HepG2 (cell line): ENCODE results near the gene TTLL7. TPM values are rescaled to one million over a fixed set of nuclear protein-coding genes. Genes with fewer than 3 reads are reported as not detected.

Experiments
- ATAC-seq: fragments of 200-7000 bp; cut with Tn5 transposase; 3 replicates; pipeline ENCODE4 v1.9.1; 2020; ENCODE audit warnings: mild to moderate bottlenecking, moderate library complexity
- BruUV-seq: library from RNA; stranded (reverse); fragments of 400-500 nt; replicated peaks from 2 replicates; lab custom pipeline; 2021; lab: Mats Ljungman, UMichigan
- CTCF ChIA-PET: fragments of 300-600 bp; formaldehyde crosslinking; extraction: SDS; loops from one replicate; lab custom pipeline; 2021; ENCODE audit warnings: low total read pairs, inconsistent platforms, low intra/inter-chr PET ratio; lab: Yijun Ruan, JAX
- POLR2A ChIA-PET: fragments of 350-600 bp; sonication (Branson Sonifier 250); formaldehyde crosslinking; loops from one replicate; lab custom pipeline; 2020; ENCODE audit warnings: antibody characterized with exemption, inconsistent platforms; lab: Yijun Ruan, JAX
- DNase-seq: peaks from one replicate; pipeline ENCODE4 v3.0.0-alpha.2; 2015; ENCODE audit warnings: low spot score
- FAIRE-seq: peaks from 3 replicates; lab custom pipeline; 2011; peaks lifted over from hg19 to GRCh38; lab: Jason Lieb, UNC
- H2AFZ ChIP-seq: one replicate; pipeline ENCODE4 v1.6.1; 2011; ENCODE audit warnings: low read length, inconsistent platforms
- H3K27ac ChIP-seq: fragments of 300-600 bp; 3 replicates; pipeline ENCODE4 v1.8.0; 2011; ENCODE audit warnings: mixed run types, mild to moderate bottlenecking, mixed read lengths, low read length, inconsistent platforms; ENCODE audit not compliant: insufficient read depth; ENCODE audit errors: extremely low read length
- H3K27me3 ChIP-seq, 2 experiments: fragments of 200-600 bp in 1 of 2; 2 replicates in 1 of 2; 3 replicates in 1 of 2; pipeline versions ENCODE4 v1.6.0 to v1.8.0; 2011; ENCODE audit warnings: low read length in 2 of 2, mild to moderate bottlenecking in 2 of 2, moderate library complexity in 2 of 2, inconsistent platforms in 1 of 2; ENCODE audit not compliant: insufficient read depth in 2 of 2, control insufficient read depth in 1 of 2
- H3K36me3 ChIP-seq, 2 experiments: fragments of 200-600 bp in 1 of 2; replicated peaks in 1 of 2; 2 replicates in 1 of 2; 3 replicates in 1 of 2; pipeline versions ENCODE4 v1.5.1 to v1.8.0; 2011; ENCODE audit warnings: low read length in 2 of 2, inconsistent platforms in 1 of 2; ENCODE audit not compliant: insufficient read depth in 2 of 2, control insufficient read depth in 1 of 2
- H3K4me1 ChIP-seq: 2 replicates; pipeline ENCODE4 v1.5.1; 2012; ENCODE audit warnings: low read length, inconsistent platforms; ENCODE audit not compliant: insufficient read depth
- H3K4me2 ChIP-seq: 2 replicates; pipeline ENCODE4 v1.6.0; 2011; ENCODE audit warnings: low read depth, low read length, inconsistent platforms
- H3K4me3 ChIP-seq, 3 experiments: fragments of 200-600 bp in 1 of 3; sonication (generic), shearing (Covaris generic) in 1 of 3; replicated peaks in 1 of 3; 2 replicates each; pipeline ENCODE4 v1.5.1; 2011 to 2016; ENCODE audit warnings: low read length in 3 of 3, inconsistent platforms in 2 of 3, low read depth in 2 of 3, mild to moderate bottlenecking in 2 of 3, control low read depth in 1 of 3, mixed read lengths in 1 of 3; ENCODE audit not compliant: insufficient read depth in 1 of 3
- H3K79me2 ChIP-seq: one replicate; pipeline ENCODE4 v1.6.1; 2011; ENCODE audit warnings: low read length, inconsistent platforms; ENCODE audit not compliant: insufficient read depth
- H3K9ac ChIP-seq: 2 replicates; pipeline ENCODE4 v1.6.0; 2011; ENCODE audit warnings: mild to moderate bottlenecking, low read depth, low read length, inconsistent platforms; ENCODE audit not compliant: insufficient read depth
- H3K9me3 ChIP-seq: 2 replicates; pipeline ENCODE4 v1.5.1; 2012; ENCODE audit warnings: mild to moderate bottlenecking, low read length
- H4K20me1 ChIP-seq: 2 replicates; pipeline ENCODE4 v1.6.0; 2011; ENCODE audit warnings: inconsistent platforms, mild to moderate bottlenecking, low read length, moderate library complexity; ENCODE audit not compliant: insufficient read depth
- AGO1 ChIP-seq: fragments of 200-400 bp; formaldehyde crosslinking; IDR thresholded peaks from 2 replicates; pipeline ENCODE4 v1.6.1; 2017; ENCODE audit warnings: mild to moderate bottlenecking, low read depth, low read length, moderate library complexity; ENCODE audit not compliant: poor library complexity, severe bottlenecking
- ARID3A ChIP-seq: IDR thresholded peaks from 2 replicates; pipeline ENCODE4 v1.6.1; 2012; ENCODE audit warnings: low read depth, low read length, improper control_type of control experiment
- ARNTL ChIP-seq: sonication (generic); formaldehyde crosslinking; IDR thresholded peaks from 2 replicates; pipeline ENCODE4 v1.4.0; 2020; ENCODE audit warnings: mild to moderate bottlenecking, missing genetic modification reagents
- FOXA1 ChIP-seq, 2 experiments: fragments of 450-650 bp in 1 of 2; sonication (generic) in 1 of 2; formaldehyde crosslinking in 1 of 2; IDR thresholded peaks; 2 replicates each; pipeline versions ENCODE4 v1.4.0 to v1.6.1; 2016 to 2020; ENCODE audit warnings: missing genetic modification reagents in 1 of 2
- HOXA7 ChIP-seq: sonication (generic); formaldehyde crosslinking; IDR thresholded peaks from 2 replicates; pipeline ENCODE4 v1.8.1; 2022; ENCODE audit warnings: mild to moderate bottlenecking, missing genetic modification reagents, moderate library complexity
- KDM1A ChIP-seq: IDR thresholded peaks from 2 replicates; pipeline ENCODE4 v1.6.1; 2016; ENCODE audit warnings: missing compliant biosample characterization
- MAF1 ChIP-seq: sonication (generic); formaldehyde crosslinking; IDR thresholded peaks from 2 replicates; pipeline ENCODE4 v1.5.0; 2020; ENCODE audit warnings: missing genetic modification reagents, borderline replicate concordance
- NFE2L1 ChIP-seq: sonication (generic); formaldehyde crosslinking; IDR thresholded peaks from 2 replicates; pipeline ENCODE4 v1.4.0; 2020; ENCODE audit warnings: missing genetic modification reagents, mild to moderate bottlenecking, borderline replicate concordance
- NR1H2 ChIP-seq: sonication (generic); formaldehyde crosslinking; IDR thresholded peaks from 2 replicates; pipeline ENCODE4 v1.8.1; 2022; ENCODE audit warnings: low read depth, missing genetic modification reagents, borderline replicate concordance
- NR2F6 ChIP-seq, 2 experiments: IDR thresholded peaks; 2 replicates each; pipeline ENCODE4 v1.6.1; 2016; ENCODE audit warnings: antibody characterized with exemption in 1 of 2, mild to moderate bottlenecking in 1 of 2
- PRPF4 ChIP-seq: fragments of 200-400 bp; formaldehyde crosslinking; IDR thresholded peaks from 2 replicates; pipeline ENCODE4 v1.6.1; 2016; ENCODE audit warnings: low read length, low read depth; ENCODE audit not compliant: poor library complexity, severe bottlenecking
- SMC3 ChIP-seq: IDR thresholded peaks from 2 replicates; pipeline ENCODE4 v1.6.1; 2011; ENCODE audit warnings: low read length, improper control_type of control experiment
- ZKSCAN1 ChIP-seq: fragments of 150-350 bp; IDR thresholded peaks from 2 replicates; pipeline ENCODE4 v1.6.1; 2014; ENCODE audit warnings: low read length
- ZNF205 ChIP-seq: IDR thresholded peaks from 2 replicates; pipeline ENCODE4 v1.6.1; 2018; ENCODE audit warnings: missing biosample characterization, missing genetic modification reagents
- ZNF562 ChIP-seq: sonication (generic); formaldehyde crosslinking; IDR thresholded peaks from 2 replicates; pipeline ENCODE4 v1.8.0; 2022; ENCODE audit warnings: missing genetic modification reagents, borderline replicate concordance
- whole genome bisulfite sequencing: methylation state at CpG from one replicate; pipeline ENCODE4 v1.1.6; 2017; ENCODE audit warnings: low lambda C conversion rate; 5-methylcytosine and 5-hydroxymethylcytosine counted together
- in situ Hi-C: cut with HindIII; loops from 2 replicates; pipeline ENCODE4 v1.10.0; 2017; ENCODE audit warnings: low pct_unique_long_range_greater_than_20kb; ENCODE audit not compliant: extremely low pct_ligation_motif_present
- intact Hi-C: fragments of 100-400 bp; cut with micrococcal nuclease; formaldehyde crosslinking; loops from one replicate; pipeline ENCODE4 v1.10.0; 2022; ENCODE audit not compliant: unreplicated experiment
- polyA plus RNA-seq, 8 experiments: library from polyadenylated mRNA; depleted of rRNA in 3 of 8; stranded (reverse) in 7 of 8; unstranded in 1 of 8; fragments of >200 nt; fragmentation: Illumina TruSeq in 4 of 8; extraction: Trizol in 4 of 8; gene quantifications; 2 replicates each; pipeline versions ENCODE4 v1.2.1 to v1.2.3, GENCODE V29; 2011 to 2016; ENCODE audit warnings: low read depth in 4 of 8, missing spikeins in 1 of 8, mixed read lengths in 1 of 8; ENCODE audit not compliant: insufficient read depth in 1 of 8
- total RNA-seq, 5 experiments: library from RNA; depleted of rRNA; stranded (reverse); fragments of >200 nt; fragmentation: Illumina TruSeq; extraction: Trizol; gene quantifications; 2 replicates each; pipeline ENCODE4 v1.2.3, GENCODE V29; 2016; ENCODE audit warnings: low read depth in 1 of 5
- TF ChIP-seq, protein P1 (sequence below): IDR thresholded peaks from 2 replicates; pipeline ENCODE4 v1.6.1; 2016; ENCODE audit warnings: low read depth, missing genetic modification reagents, missing compliant biosample characterization

TTLL7 gene
- total and polyA plus RNA-seq, 2 of the 13 experiments (the other 11 are each of a cell fraction or from before 2014, with no cell fraction given) = 0.07 to 0.22 TPM

DNA sequence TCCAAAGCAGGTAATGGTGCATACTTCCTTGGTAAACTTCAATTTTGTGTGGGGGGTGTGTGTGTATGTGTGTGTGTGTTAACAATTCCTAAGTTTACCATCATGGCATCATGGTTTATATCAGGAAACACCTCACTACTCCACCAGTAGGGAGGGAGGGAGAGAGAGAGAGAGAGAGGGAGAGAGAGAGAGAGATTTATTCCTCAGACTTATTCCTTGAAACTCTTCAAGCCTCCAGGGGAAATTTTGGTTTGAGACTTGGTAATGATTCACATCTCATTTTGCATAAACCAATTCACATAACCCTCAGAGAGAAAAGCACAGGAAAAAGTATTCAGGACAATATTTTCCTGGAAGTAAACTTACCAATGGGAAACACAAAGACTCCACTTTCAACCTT lies 115.0 kb downstream of the TTLL7 start (continued):
- TF ChIP-seq SMC3 = no peak

DNA sequence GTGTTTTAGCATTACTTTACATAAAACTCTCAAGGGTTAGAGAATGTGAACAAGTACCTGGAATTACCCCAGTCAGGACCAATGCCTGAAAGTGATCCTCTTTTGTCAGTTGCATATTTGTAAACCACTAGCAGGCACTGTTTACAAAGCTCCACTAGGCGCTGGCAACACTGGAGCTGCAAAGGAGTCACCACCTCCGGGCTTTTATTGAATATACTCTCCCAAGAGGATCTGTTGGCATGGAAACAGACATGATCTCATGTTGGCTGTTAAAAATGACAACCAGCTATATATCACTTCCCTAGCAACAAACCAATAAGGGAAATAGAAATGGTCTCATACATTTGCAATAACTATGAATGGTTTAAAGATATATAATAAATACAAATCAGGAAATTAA lies 116.0 kb downstream of the TTLL7 start:
- ATAC-seq (peak; percentile 47; the same call in 2 of the 3 replicates), DNase-seq (no peak), FAIRE-seq (no peak)
- Histone ChIP-seq H2AFZ (no peak overlapping the region), H3K27me3 (no peaks in the 10 kb centered on the region), H3K79me2 (no peaks in the 10 kb centered on the region), H3K9me3 (no peaks in the 10 kb centered on the region), H3K4me1 (no peaks in the 10 kb centered on the region), H3K27ac (no peak overlapping the region), H3K4me3 (no peak overlapping the region), H3K36me3 (no peaks in the 10 kb centered on the region), H4K20me1 (no peaks in the 10 kb centered on the region), H3K4me2 (no peak overlapping the region), H3K9ac (no peak overlapping the region)
- intact Hi-C loops = no loop called here
- ChIA-PET POLR2A (no interaction called here), CTCF (no interaction called here)
- 0% methylated on average over 2 of the region's 2 CpGs for WGBS
- in situ Hi-C loops = no loop called here
- BruUV-seq = no TSS peak
- TF ChIP-seq KDM1A (CRISPR knock-in tag) = no peak
- TF ChIP-seq NR1H2 (CRISPR knock-in tag) = no peak
- no peak for TF ChIP-seq ARNTL (CRISPR knock-in tag)
- no peak for TF ChIP-seq ZNF205
- no peak for TF ChIP-seq ZKSCAN1
- no peak for TF ChIP-seq AGO1
- TF ChIP-seq NFE2L1 (CRISPR knock-in tag) = no peak
- TF ChIP-seq ZNF562 (CRISPR knock-in tag) = no peak
- TF ChIP-seq, protein P1, sequence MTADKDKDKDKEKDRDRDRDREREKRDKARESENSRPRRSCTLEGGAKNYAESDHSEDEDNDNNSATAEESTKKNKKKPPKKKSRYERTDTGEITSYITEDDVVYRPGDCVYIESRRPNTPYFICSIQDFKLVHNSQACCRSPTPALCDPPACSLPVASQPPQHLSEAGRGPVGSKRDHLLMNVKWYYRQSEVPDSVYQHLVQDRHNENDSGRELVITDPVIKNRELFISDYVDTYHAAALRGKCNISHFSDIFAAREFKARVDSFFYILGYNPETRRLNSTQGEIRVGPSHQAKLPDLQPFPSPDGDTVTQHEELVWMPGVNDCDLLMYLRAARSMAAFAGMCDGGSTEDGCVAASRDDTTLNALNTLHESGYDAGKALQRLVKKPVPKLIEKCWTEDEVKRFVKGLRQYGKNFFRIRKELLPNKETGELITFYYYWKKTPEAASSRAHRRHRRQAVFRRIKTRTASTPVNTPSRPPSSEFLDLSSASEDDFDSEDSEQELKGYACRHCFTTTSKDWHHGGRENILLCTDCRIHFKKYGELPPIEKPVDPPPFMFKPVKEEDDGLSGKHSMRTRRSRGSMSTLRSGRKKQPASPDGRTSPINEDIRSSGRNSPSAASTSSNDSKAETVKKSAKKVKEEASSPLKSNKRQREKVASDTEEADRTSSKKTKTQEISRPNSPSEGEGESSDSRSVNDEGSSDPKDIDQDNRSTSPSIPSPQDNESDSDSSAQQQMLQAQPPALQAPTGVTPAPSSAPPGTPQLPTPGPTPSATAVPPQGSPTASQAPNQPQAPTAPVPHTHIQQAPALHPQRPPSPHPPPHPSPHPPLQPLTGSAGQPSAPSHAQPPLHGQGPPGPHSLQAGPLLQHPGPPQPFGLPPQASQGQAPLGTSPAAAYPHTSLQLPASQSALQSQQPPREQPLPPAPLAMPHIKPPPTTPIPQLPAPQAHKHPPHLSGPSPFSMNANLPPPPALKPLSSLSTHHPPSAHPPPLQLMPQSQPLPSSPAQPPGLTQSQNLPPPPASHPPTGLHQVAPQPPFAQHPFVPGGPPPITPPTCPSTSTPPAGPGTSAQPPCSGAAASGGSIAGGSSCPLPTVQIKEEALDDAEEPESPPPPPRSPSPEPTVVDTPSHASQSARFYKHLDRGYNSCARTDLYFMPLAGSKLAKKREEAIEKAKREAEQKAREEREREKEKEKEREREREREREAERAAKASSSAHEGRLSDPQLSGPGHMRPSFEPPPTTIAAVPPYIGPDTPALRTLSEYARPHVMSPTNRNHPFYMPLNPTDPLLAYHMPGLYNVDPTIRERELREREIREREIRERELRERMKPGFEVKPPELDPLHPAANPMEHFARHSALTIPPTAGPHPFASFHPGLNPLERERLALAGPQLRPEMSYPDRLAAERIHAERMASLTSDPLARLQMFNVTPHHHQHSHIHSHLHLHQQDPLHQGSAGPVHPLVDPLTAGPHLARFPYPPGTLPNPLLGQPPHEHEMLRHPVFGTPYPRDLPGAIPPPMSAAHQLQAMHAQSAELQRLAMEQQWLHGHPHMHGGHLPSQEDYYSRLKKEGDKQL (CRISPR knock-in tag) = no peak
- TF ChIP-seq MAF1 (CRISPR knock-in tag) = no peak
- no peak for TF ChIP-seq FOXA1 (IDR thresholded peaks at IDR 0.05)
- no peak for TF ChIP-seq FOXA1 (CRISPR knock-in tag; IDR thresholded peaks at IDR 0.05)
- no peak for TF ChIP-seq ARID3A
- TF ChIP-seq PRPF4 = no peak
- no peak for TF ChIP-seq HOXA7 (CRISPR knock-in tag)
- TF ChIP-seq NR2F6 (IDR thresholded peaks at IDR 0.05) = no peak
- TF ChIP-seq NR2F6 (CRISPR knock-in tag; IDR thresholded peaks at IDR 0.05) = no peak
